ENCODE measurements around the gene COL4A6.

DNA sequence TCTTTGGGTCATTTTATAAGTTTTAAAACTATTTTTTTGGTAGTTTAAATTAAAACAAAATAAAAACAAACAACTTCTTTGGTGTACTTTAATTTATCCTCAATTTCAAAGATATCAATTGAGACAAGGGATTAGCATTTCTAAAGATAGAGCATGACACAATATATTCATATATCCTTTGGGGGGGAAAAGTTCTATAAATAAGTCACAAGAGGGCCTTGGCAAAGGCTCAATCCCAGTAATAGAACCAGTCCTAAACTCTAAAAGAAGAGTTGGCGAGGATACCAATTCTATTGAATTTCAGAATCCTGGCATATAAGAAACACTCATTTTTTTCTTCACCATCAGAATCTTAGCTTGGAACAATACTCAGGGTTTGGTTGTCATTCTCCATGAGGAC lies 89.7 kb downstream of the COL4A6 start:
- TF ChIP-seq, protein P1, sequence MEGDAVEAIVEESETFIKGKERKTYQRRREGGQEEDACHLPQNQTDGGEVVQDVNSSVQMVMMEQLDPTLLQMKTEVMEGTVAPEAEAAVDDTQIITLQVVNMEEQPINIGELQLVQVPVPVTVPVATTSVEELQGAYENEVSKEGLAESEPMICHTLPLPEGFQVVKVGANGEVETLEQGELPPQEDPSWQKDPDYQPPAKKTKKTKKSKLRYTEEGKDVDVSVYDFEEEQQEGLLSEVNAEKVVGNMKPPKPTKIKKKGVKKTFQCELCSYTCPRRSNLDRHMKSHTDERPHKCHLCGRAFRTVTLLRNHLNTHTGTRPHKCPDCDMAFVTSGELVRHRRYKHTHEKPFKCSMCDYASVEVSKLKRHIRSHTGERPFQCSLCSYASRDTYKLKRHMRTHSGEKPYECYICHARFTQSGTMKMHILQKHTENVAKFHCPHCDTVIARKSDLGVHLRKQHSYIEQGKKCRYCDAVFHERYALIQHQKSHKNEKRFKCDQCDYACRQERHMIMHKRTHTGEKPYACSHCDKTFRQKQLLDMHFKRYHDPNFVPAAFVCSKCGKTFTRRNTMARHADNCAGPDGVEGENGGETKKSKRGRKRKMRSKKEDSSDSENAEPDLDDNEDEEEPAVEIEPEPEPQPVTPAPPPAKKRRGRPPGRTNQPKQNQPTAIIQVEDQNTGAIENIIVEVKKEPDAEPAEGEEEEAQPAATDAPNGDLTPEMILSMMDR (conservative IDR thresholded peaks at IDR 0.05; ENCODE audit: low read length): no peak
- no peak for TF ChIP-seq EZH2phosphoT487 (IDR thresholded peaks at IDR 0.05; ENCODE audit: borderline replicate concordance, low read depth, low read length)

Measured in OCI-LY7 (cell line).